VCaP (cell line): ENCODE results near the gene SCN10A.

ENCODE experiments used
- H3K27ac ChIP-seq: fragments of 450-650 bp; 2 replicates; pipeline ENCODE4 v1.5.1; 2017
- TF ChIP-seq, protein P1 (sequence below): fragments of 450-650 bp; conservative IDR thresholded peaks from 2 replicates; pipeline ENCODE4 v1.5.1; 2017; ENCODE audit warnings: mild to moderate bottlenecking, moderate library complexity

The SCN10A gene

GRCh38 chr3:38648024-38648658 is 167.9 kb downstream of the SCN10A start:
- TF ChIP-seq, protein P1, sequence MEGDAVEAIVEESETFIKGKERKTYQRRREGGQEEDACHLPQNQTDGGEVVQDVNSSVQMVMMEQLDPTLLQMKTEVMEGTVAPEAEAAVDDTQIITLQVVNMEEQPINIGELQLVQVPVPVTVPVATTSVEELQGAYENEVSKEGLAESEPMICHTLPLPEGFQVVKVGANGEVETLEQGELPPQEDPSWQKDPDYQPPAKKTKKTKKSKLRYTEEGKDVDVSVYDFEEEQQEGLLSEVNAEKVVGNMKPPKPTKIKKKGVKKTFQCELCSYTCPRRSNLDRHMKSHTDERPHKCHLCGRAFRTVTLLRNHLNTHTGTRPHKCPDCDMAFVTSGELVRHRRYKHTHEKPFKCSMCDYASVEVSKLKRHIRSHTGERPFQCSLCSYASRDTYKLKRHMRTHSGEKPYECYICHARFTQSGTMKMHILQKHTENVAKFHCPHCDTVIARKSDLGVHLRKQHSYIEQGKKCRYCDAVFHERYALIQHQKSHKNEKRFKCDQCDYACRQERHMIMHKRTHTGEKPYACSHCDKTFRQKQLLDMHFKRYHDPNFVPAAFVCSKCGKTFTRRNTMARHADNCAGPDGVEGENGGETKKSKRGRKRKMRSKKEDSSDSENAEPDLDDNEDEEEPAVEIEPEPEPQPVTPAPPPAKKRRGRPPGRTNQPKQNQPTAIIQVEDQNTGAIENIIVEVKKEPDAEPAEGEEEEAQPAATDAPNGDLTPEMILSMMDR, result no peak
- H3K27ac ChIP-seq, result no peak overlapping the region

- TF ChIP-seq, protein P1, result no peak
- H3K27ac ChIP-seq, result no peak overlapping the region
These were observed 168.6 kb downstream of the SCN10A start for GRCh38 chr3:38647217-38647970.
